Measurements from ENCODE around the gene HSPA13. TPM values are rescaled to one million over a fixed set of nuclear protein-coding genes. Genes with fewer than 3 reads are reported as not detected.

The HSPA13 gene
- total and polyA plus RNA-seq, 10 of the 15 experiments (the other 5 are each of a cell fraction or from before 2014, with no cell fraction given) = 10.0 to 26.9 (median 18.6) TPM

DNA sequence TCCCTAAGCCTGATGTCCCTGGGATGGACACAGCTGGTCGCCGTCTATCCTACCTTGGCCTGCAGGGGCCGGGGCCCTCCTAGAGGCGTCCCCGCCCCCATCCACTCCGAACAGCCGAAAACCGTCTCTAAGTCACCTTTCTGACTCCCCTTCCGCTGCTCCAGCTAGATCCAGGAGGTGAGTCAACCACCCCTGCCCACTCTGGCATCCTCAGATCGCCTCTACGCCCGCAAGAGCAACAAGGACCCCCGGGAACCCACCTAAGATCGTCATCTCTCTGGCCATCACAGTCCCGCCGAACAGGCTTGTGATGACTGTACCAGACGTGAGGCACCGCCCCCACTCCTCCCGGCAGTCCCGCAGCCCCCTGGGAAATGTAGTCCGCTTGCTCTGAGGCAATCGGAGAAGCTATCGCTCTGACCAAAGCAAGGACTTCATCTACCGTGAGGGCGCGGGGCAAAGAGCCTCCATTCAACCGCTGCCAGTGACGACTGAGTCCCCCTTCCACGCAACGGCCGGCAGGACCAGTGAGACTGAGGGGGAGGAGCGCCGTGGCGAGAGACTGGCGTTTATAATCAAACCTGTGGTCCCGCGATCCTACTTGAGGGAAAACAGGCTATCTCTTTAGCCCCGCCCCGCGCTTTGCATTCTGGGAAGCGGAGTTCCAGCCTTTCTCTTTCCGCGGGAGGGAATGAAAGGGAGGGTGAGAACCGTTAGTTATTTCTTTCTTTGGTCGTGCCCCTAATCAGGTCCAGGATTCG is at the start of gene HSPA13 (continued):
- TF ChIP-seq, protein P1, sequence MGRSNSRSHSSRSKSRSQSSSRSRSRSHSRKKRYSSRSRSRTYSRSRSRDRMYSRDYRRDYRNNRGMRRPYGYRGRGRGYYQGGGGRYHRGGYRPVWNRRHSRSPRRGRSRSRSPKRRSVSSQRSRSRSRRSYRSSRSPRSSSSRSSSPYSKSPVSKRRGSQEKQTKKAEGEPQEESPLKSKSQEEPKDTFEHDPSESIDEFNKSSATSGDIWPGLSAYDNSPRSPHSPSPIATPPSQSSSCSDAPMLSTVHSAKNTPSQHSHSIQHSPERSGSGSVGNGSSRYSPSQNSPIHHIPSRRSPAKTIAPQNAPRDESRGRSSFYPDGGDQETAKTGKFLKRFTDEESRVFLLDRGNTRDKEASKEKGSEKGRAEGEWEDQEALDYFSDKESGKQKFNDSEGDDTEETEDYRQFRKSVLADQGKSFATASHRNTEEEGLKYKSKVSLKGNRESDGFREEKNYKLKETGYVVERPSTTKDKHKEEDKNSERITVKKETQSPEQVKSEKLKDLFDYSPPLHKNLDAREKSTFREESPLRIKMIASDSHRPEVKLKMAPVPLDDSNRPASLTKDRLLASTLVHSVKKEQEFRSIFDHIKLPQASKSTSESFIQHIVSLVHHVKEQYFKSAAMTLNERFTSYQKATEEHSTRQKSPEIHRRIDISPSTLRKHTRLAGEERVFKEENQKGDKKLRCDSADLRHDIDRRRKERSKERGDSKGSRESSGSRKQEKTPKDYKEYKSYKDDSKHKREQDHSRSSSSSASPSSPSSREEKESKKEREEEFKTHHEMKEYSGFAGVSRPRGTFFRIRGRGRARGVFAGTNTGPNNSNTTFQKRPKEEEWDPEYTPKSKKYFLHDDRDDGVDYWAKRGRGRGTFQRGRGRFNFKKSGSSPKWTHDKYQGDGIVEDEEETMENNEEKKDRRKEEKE (IDR thresholded peaks at IDR 0.05) = no peak
- peak; percentile 80 for TF ChIP-seq ATF7 (IDR thresholded peaks at IDR 0.05; ENCODE audit: low read depth)
- no peak for TF ChIP-seq MTA3 (IDR thresholded peaks at IDR 0.05; ENCODE audit: borderline replicate concordance, low read length)
- no peak for TF ChIP-seq FOXK2 (IDR thresholded peaks at IDR 0.05)
- no peak; the same call in 1 of the 2 replicates for TF ChIP-seq BRCA1 (IDR thresholded peaks at IDR 0.05; ENCODE audit: low read depth, low read length)
- no peak for TF ChIP-seq NR2C1 (IDR thresholded peaks at IDR 0.05)
- TF ChIP-seq, protein P2, sequence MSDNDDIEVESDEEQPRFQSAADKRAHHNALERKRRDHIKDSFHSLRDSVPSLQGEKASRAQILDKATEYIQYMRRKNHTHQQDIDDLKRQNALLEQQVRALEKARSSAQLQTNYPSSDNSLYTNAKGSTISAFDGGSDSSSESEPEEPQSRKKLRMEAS (IDR thresholded peaks at IDR 0.05; ENCODE audit: low read depth, low read length) = no peak; the same call in 1 of the 2 replicates
- peak; percentile 84 for TF ChIP-seq NFYB (IDR thresholded peaks at IDR 0.05; ENCODE audit: insufficient read depth, low read depth, low read length)
- TF ChIP-seq FOS (IDR thresholded peaks at IDR 0.05; ENCODE audit: borderline replicate concordance, extremely low read depth, insufficient read length) = no peak
- TF ChIP-seq, protein P3, sequence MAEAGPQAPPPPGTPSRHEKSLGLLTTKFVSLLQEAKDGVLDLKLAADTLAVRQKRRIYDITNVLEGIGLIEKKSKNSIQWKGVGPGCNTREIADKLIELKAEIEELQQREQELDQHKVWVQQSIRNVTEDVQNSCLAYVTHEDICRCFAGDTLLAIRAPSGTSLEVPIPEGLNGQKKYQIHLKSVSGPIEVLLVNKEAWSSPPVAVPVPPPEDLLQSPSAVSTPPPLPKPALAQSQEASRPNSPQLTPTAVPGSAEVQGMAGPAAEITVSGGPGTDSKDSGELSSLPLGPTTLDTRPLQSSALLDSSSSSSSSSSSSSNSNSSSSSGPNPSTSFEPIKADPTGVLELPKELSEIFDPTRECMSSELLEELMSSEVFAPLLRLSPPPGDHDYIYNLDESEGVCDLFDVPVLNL (IDR thresholded peaks at IDR 0.05; ENCODE audit: low read depth, low read length) = peak; percentile 36; the same call in 1 of the 2 replicates
- TF ChIP-seq EGR1 (IDR thresholded peaks at IDR 0.05; ENCODE audit: borderline replicate concordance in 1 of 2, low read depth in 2 of 2, low read length in 2 of 2) = 0 out of 3 replicates have a peak, but pooled peaks of 1 of the 2 experiments have one; percentile 58
- TF ChIP-seq CBX5 (IDR thresholded peaks at IDR 0.05; ENCODE audit: low read depth) = no peak
- TF ChIP-seq, protein P4, sequence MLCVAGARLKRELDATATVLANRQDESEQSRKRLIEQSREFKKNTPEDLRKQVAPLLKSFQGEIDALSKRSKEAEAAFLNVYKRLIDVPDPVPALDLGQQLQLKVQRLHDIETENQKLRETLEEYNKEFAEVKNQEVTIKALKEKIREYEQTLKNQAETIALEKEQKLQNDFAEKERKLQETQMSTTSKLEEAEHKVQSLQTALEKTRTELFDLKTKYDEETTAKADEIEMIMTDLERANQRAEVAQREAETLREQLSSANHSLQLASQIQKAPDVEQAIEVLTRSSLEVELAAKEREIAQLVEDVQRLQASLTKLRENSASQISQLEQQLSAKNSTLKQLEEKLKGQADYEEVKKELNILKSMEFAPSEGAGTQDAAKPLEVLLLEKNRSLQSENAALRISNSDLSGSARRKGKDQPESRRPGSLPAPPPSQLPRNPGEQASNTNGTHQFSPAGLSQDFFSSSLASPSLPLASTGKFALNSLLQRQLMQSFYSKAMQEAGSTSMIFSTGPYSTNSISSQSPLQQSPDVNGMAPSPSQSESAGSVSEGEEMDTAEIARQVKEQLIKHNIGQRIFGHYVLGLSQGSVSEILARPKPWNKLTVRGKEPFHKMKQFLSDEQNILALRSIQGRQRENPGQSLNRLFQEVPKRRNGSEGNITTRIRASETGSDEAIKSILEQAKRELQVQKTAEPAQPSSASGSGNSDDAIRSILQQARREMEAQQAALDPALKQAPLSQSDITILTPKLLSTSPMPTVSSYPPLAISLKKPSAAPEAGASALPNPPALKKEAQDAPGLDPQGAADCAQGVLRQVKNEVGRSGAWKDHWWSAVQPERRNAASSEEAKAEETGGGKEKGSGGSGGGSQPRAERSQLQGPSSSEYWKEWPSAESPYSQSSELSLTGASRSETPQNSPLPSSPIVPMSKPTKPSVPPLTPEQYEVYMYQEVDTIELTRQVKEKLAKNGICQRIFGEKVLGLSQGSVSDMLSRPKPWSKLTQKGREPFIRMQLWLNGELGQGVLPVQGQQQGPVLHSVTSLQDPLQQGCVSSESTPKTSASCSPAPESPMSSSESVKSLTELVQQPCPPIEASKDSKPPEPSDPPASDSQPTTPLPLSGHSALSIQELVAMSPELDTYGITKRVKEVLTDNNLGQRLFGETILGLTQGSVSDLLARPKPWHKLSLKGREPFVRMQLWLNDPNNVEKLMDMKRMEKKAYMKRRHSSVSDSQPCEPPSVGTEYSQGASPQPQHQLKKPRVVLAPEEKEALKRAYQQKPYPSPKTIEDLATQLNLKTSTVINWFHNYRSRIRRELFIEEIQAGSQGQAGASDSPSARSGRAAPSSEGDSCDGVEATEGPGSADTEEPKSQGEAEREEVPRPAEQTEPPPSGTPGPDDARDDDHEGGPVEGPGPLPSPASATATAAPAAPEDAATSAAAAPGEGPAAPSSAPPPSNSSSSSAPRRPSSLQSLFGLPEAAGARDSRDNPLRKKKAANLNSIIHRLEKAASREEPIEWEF (IDR thresholded peaks at IDR 0.05; ENCODE audit: insufficient replicate concordance, low read depth, low read length) = no peak
- no peak for TF ChIP-seq BMI1 (IDR thresholded peaks at IDR 0.05; ENCODE audit: borderline replicate concordance)
- no peak for TF ChIP-seq WRNIP1 (IDR thresholded peaks at IDR 0.05; ENCODE audit: borderline replicate concordance, low read depth, low read length)
- no peak for TF ChIP-seq BCL11A (IDR thresholded peaks at IDR 0.05; ENCODE audit: low read depth, low read length)
- TF ChIP-seq HDAC2 (IDR thresholded peaks at IDR 0.05) = no peak
- no peak for TF ChIP-seq LARP7 (IDR thresholded peaks at IDR 0.05)

Measured in GM12878 (cell line).